HG02642 (cell line): ENCODE results near the gene MEF2D.

Source experiments
- ATAC-seq: cut with Tn5 transposase; IDR thresholded peaks from one replicate; pipeline ENCODE4 v1.9.1; 2021; ENCODE audit warnings: mild to moderate bottlenecking; ENCODE audit not compliant: unreplicated experiment, poor library complexity

MEF2D gene

GRCh38 chr1:156417401-156418020, 83.1 kb downstream of the MEF2D start:
- no peak for ATAC-seq

DNA sequence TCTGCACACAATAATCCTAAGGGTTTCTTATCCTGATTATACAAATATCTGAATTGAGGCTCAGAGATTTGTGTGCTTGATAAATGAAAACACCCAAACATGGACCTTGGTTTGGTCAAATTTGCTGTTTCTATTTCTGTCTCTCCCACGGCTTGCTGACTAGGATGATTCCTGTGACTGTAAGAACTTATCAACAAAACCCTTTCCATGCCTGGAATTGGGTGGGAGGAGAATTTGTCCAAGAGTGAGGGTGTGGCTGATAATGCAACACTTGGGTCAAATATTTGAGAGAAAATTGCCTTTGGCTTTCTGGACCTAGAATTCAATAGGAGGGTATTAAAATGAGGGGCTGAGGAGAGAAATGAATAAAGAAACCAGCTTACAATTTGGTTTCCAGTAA, 83.6 kb downstream of the MEF2D start:
- ATAC-seq = no peak

DNA sequence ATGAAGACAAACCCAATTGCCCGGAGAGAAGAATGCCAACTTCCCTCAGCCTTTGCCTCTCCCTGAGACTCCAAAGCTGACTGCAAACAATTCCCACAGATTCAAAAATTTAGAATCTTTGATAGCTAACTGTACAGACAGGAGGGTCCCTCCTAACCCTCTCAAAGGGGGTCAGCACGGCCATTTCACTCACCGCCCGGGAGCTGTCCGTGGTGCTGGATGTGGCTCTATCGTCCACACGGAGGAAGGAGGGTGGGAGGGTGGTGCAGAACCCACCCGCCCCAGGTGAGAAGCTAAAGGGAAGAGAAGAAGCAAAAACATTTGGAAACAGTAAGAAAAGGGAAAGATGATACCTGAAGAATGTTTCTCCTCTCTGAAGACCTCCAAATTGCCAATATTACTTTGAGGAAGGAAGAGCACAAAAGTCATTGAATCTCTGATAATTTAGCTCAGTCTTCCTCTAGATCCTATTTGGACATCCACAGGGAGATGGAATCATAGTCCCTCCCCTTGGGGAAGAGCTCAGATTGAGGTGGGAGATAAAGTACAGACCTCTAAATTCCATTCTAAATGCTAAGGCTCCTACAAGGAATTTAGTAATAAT, 86.0 kb downstream of the MEF2D start:
- no peak for ATAC-seq
